Measurements from ENCODE around the gene RRP36.
A peak's percentile ranks its signal among the peaks of the same experiment; 100 is the strongest.
"Not testable (repeated sequence)": the region's sequence is repeated elsewhere in the genome, so short reads cannot be mapped to it uniquely, and the experiment has no call there.

RRP36 gene

GRCh38 chr6:43021270-43022047, at the start of gene RRP36:
RRP36 (plus strand) TSS chr6:43021623; CDS start chr6:43021655, 32 bp downstream.
- DNase-seq: peak; percentile 67 to 76

- DNase-seq: no peak
Measured at GRCh38 chr6:42971746-42972327, 49.6 kb upstream of the RRP36 start.

- no peak for DNase-seq
Measured at GRCh38 chr6:42973926-42974325, 47.5 kb upstream of the RRP36 start.

GRCh38 chr6:42974919-42975505, 46.4 kb upstream of the RRP36 start:
- DNase-seq: no peak

GRCh38 chr6:42978487-42978838, 43.0 kb upstream of the RRP36 start:
- DNase-seq: no peak

- peak; percentile 91 to 95 for DNase-seq
Measured at GRCh38 chr6:42978839-42979522, 42.4 kb upstream of the RRP36 start, which contains the start of gene PEX6. PEX6 (minus strand) TSS chr6:42979181; CDS start chr6:42979150, 31 bp downstream.

- peak; percentile 55 to 67 for DNase-seq
Measured at GRCh38 chr6:42979523-42980177, 41.8 kb upstream of the RRP36 start.

- no peak for DNase-seq
Measured at GRCh38 chr6:42981836-42982235, 39.6 kb upstream of the RRP36 start.

- DNase-seq: peak; percentile 100
Measured at GRCh38 chr6:42984001-42984923, 37.2 kb upstream of the RRP36 start, which contains the start of gene PPP2R5D. PPP2R5D (plus strand) TSS chr6:42984570; CDS start chr6:42984678, 108 bp downstream.

- no peak for DNase-seq
Measured at GRCh38 chr6:42984924-42985475, 36.4 kb upstream of the RRP36 start.

GRCh38 chr6:42987533-42988451, 33.6 kb upstream of the RRP36 start:
- DNase-seq: no peak

GRCh38 chr6:42988486-42989020, 32.9 kb upstream of the RRP36 start:
- DNase-seq: no peak

- no peak for DNase-seq
Measured at GRCh38 chr6:42989923-42990322, 31.5 kb upstream of the RRP36 start.

- DNase-seq: no peak
Measured at GRCh38 chr6:42993445-42993844, 28.0 kb upstream of the RRP36 start.

- no peak for DNase-seq
Measured at GRCh38 chr6:42996513-42996912, 24.9 kb upstream of the RRP36 start.

- DNase-seq: not testable (repeated sequence)
Measured at GRCh38 chr6:42998205-42998604, 23.2 kb upstream of the RRP36 start.

GRCh38 chr6:43001843-43002242, 19.6 kb upstream of the RRP36 start:
- DNase-seq: no peak

GRCh38 chr6:43005844-43006243, 15.6 kb upstream of the RRP36 start:
- no peak for DNase-seq

GRCh38 chr6:43006251-43006650, 15.2 kb upstream of the RRP36 start:
- DNase-seq: no peak

GRCh38 chr6:43007126-43007525, 14.3 kb upstream of the RRP36 start:
- no peak for DNase-seq

All from AML-193 (cell line).